ENCODE data around the gene ELF4.

The ELF4 gene

DNA sequence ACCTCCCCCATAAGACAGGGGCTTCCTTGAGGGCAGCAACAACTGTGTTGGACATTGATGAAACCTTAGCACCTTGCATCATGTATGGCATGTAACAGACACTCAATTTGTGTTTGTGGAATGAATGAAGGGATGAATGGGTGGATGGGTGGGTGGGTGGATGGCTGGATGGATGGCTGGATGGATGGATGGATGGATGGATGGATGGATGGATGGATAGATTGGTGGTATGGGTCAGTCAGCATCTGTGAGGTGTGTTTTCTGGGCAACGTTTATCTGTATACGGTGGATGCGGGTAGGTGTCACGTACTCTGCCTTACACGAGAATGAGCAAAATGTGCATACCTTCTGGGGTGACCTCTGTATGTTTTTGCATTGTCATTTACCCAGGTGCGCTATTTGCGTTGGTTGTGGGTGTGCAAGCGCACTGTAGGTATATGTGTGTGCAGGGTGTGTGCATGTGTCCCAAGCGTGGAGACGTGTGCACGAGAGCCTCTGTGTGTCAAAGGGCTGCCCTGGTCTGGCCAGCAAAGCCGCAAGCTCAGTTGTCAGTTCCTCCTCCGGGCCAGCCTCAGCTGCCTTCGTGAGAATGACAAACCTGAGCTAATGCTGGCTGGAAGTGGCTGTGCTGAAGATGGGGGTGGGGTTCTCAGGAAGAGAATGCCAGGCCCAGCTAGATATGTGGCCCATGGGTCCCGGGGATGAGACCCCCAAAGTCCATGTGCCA, 26.5 kb downstream of the ELF4 start:
- DNase-seq (ENCODE audit: low read depth) = no peak

DNA sequence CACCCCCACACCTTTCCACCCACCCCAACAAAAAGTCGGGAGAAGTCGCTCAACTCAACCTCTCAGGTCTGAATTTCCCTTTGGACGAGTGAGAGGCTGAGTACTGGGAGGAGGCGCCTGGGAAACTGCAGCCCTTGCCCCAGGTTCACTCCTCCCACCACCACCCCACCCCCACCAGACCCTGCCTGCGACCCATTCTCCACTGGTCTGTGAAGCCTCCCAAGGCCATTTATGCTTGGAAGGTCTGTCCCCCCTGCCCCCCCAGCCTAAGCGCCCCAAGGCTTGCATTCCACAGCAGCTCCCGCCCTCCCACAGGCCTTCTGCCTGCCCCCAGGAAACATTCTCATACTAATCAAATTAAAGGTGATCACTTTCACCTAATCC, 27.2 kb downstream of the ELF4 start:
- no peak for DNase-seq (ENCODE audit: low read depth)

DNA sequence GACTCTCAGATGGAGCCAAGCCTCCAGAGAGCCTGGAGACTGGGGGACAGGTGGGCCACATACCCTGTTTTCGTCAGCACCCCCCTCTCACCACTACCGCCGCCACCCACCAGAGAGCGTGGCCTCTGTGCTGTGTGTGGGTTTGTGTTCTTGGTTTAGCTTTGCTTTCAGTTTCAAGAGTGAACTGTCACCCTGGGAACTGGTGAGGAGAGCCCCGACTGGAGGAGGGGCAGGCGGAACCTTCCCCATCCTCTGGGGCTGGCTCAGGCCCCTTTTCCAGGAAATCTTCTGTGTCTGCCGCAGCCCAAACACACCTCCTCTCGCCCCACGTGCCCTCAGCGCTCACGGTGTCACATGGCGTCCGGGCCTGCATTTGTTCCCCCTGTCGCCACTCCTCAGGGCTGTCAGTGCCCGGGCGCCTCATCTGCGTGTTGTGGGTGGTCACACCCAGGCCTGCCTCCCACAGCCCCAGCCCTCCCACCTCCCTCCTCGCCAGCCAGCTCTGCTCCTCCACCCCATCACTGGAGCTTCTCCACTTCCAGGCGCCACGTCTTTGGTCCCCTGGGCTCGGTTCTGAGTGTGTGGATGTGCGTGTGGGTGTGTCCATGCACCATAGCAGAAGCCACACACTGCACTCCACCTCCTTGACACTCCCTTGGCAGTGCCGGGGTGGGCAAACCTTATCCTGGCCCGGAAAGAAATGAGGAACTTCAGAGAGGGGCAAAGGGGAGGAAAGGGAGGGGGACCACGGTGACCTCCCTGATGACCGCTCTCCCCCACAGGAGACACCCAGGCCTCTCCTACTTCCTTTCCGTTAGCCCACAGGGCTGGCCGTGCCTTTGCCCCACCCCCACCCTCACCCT, 27.8 kb downstream of the ELF4 start:
- DNase-seq (ENCODE audit: low read depth) = no peak

DNA sequence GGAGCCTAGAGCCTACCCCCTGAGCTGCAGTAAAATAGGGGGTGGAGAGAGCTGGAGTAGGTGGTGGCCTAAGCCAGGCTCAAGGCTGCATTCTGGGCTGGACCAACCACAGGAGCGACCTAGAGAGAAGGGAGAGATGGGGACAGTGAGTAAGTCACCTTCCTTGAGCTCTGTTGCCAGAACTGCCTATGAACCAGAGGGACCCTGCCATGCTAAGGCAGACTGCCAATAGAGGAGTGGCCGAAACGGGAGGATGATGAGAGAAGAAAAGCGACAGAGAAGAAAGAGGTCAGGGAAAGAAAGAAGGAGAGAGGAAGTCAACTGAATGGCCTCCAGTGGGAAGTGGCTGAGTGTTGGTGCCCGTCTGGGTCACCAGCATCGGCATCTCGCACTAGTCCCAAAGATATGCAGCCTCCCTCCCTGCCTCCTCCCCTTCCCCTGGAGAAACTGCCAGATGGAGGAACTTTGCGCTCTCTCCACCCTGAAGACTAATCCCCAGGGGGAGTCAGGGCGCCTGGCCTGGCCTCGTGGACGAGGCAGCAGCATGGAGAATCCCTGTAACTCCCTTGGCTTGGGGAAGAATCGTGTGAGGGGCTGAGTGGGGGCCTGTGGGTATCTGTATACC, 28.8 kb downstream of the ELF4 start:
- DNase-seq (ENCODE audit: low read depth) = no peak

DNA sequence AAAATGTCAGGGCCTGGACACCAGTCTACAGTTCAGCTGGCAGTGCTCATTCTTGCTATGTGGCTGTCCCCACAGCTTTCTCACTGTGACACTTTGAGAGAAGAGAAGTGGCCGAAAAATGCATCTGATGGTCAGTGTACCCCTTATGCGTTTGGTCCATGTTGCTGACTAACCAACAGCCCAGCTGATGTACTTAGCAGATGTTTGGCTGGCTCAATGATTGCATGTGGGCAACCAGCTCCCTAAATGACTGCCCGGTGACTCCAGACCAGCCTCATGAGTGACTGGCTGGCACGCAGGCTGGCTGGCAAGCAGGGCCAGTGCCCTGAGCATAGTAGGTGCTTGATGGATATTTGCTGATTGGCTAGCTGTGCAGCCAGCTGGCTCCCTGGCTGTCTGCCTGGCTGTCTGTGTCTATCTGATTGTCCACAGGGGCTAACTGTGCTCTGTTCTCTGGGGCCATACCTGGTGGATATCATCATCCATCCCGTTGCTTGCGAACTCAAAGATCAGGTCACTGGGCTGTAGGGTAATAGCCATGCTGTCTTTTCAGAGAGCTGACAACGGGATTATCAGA, 29.4 kb downstream of the ELF4 start:
- DNase-seq (ENCODE audit: low read depth) = no peak

DNA sequence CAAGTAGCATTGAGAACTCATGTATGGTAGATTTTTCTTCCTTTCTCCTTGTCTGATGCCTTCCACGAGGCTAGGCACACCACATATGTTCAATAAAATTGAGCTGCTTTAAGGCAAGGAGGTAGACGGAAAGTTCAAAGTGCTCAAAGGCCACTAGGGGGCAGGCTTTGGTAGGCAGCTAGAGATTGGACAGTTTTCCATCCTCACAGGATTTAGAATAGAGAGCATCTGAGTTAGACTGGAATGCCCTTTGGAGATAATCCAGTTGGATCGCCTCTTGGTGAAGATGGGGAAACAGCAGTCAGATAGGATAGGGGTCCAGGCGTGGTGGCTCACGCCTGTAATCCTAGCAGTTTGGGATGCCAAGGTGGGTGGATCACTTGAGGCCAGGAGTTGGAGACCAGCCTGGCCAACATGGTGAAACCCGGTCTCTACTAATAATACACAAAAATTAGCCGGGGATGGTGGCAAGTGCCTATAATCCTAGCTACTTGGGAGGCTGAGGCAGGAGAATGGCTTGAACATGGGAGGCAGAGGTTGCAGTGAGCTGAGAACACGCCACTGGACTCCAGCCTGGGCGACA, 30.4 kb downstream of the ELF4 start:
- peak; percentile 50 for DNase-seq (ENCODE audit: low read depth)

DNA sequence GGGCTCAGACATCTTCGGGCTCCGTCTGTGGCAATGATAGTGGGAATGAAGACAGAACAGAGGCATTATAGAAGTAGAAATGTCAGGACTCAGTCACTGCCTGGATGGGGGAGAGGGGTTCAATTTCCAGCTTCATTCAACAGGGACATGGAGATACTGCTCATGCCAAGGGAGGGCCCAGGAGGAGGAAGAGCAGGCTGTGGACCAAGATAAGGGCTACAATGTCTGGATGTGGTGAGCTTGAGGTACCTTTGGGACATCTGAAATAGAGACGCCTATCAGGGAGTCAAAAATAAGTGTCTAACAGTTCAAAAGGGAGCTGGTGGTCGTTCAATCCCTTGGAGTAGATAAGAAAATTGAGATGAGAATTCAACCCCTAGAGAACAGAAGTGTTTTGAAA, 34.5 kb downstream of the ELF4 start:
- no peak for DNase-seq (ENCODE audit: low read depth)

DNA sequence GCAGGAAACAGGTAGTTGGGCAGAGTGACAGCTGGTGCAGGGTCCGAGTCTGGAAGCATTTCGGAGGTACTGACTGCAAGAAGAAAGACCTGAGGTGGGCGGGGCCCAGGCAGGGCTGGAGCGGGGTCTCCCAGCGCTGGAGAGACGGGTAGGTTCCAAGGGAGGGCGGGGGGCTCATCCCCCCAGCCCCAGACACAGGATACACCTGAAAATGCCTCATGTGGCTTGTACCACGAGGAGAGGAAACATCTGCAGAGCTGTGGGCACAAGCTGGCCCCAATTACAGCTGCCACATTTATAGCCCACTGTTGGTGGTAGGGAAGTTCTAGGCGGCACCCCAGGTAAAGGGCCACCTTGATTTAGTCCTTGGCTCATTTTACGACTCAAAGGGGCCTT, 38.0 kb downstream of the ELF4 start:
- DNase-seq (ENCODE audit: low read depth) = no peak

DNA sequence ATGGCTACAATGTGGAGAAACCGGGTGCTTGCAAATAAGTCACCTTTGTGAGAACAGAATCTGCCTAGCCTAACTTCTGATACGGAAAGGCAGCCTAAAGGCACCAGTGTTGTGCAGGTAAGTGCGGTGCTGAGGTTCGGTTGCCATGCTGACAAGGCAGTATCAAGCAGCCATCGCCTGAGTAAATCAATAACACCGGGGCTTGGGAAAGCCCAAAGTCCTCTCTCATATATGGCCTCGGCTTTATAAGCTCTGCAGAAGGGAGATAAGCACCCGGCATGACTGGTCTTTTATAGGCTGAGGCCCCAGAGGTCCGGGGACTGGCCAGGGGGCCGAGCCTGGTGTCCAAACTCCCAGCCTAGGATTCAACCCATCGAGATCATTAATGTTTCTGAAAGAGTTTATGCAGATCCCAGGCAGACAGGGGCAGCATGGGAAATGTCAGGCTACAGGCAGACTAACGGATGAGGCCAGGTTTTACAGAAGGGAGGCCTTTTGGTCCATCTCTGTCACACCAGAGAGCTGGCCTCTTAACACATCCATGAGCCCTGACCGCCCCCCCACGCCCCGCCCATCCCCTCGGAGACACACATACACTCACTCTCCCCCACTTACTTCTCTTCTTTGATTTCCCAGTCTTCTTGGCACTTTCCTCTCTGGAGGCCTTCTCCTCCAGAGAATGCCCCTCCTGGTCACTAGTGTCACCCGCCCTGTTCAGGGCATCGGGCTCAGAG, 38.5 kb downstream of the ELF4 start:
- DNase-seq (ENCODE audit: low read depth) = no peak

DNA sequence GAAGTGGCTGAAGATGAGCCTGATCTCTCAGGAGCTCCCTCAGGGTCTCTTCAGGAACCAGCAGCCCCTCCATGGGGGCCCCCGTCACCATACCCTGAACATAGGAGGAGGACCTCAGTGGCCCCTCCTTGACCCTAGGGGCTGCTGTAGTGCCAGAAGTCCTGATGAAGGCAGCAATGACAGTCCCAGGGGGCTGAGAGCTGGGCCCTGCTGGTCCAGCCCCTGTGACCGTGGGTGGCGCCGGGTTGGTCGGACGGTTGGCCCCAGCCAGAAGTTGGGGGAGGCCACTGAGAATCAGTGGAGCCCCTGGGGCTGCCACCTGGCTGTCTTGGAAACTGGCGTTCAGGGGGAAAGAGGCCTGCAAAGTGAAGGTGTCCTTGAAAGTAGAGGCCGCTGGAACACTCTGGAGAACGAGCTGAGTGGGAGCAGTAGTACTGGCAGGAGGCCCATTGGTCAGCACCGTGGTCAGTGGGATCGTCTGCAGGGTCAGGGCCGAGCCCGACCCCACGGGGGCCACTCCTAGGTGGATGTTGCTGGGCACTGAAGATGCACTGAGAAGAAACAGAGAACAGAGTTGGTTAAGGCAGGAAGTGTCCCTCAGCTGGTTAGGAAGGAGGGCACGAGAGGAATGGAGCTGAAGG, 43.2 kb downstream of the ELF4 start:
- no peak for DNase-seq (ENCODE audit: low read depth)

DNA sequence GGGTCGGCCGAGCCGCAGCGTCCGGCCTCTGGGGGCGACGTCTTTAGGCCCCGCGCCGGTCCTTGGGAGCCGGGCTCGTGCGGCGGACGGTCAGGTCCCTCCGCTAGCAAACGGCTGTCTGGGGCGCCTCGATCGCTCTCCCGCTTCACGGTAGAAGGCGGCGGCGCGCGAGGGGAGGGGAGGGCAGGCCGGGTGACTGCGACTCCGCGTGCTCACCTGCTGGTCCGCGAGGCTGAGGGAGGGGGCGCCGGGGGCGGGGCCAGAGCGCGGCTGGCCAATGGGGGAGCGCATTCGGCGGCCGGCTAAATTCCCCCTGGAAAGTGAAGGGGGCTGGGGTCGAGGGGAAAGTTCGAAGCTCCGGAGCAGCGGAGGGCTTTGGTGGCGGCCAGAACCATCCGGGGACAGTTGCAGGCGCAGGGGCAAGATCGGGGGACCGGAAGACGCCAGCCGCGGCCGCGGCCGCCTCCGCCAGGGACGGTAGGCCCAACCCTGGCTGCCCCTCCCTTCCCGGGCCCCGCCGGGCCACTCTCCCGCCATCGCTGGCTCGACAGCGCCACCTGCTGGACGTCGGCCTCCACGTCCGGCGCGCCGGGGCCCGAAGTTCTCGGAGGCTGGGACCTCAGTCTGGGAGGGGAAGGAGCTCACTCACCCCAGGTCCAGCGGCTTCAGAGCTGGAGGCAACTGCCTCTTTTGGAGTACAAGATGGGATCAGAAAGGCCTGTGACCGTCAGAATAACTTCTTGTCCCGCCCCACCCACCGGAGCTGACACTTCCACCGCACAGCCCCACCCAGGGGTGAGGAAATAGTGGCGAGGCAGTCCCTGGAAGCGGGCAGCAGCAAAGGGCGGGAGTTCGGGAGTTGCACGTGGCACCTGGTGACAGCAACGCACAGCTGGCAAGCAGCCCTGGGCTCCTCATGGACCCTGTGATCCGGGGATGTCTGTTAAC, 49.9 kb downstream of the ELF4 start:
- no peak for DNase-seq (ENCODE audit: low read depth)

DNA sequence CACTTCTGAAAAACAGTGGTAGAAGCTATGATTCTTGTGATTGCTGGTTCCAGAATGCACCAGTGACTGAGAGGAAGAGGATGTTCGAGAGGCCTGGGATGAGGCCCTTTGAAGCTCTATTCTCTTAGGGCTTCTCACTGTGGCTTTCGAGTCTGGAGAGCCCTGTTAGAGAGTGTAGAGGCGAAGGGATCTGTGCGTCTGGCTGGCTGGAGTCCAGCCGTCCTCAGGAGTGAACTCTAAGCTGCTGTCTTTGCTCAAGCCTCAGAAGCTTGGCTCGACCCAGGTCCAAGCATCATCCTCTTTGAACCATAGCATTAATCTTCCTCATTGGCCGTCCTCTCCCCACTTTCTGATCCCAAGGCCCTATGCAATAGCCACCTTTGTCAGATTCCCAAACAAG, 51.6 kb downstream of the ELF4 start:
- DNase-seq (ENCODE audit: low read depth) = no peak

DNA sequence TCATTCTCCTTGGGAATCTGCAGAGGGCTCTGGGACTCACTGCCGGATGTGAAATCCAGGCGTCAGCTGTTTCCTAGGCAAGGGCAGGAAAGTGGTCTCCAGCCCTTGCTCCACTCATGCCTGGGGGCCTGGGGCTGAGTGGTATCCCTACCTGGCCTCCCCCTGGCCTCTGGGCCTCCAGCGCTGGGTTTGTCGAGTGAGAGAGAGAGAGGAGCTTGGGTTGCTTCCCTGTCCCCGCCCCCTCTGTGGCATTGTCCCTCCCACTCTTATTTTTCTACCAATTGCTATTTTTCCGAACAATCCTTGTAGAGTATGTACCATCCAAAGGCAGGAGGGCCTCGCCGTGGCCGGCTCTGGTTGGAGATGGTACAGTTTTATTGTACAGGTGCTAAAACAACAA, 53.1 kb downstream of the ELF4 start:
- DNase-seq (ENCODE audit: low read depth) = no peak

DNA sequence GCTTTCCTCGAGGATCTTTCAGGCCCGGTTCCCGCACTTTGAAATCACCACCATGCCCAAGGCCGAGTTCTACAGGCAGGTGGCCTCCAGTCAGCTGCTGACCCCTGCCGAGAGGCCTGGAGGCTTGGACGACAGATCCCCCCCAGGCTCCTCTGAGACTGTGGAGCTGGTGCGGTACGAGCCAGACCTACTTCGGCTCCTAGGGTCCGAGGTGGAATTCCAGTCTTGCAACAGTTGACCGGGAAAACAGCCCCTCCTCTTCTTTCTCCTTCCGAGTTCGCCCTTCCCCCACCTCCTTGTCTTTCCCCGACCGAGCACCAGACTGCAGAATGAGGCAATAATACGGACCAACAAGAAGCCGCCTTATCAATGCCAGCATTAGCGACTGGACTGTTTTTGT, 54.4 kb downstream of the ELF4 start:
- no peak for DNase-seq (ENCODE audit: low read depth)

DNA sequence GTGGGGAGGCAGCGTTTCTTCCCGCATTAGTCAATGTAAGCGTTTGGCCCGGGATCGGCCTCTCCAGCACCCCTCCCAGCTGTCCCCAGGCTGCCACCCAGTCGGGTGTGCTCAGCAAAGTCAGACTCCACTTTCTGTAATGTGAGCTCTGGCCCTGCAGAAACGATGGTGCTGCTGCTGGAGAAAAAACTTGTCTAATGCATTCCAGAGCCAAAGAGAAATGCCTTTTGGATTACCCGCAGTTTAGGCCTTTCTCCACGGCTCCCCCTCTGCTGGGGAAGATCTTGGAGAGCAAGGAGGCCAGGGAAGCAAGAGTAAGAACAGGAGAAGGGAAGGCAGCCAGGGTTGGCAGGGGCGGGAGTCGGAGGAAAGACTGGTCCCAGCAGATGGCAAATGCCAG, 55.2 kb downstream of the ELF4 start:
- peak; percentile 53 for DNase-seq (ENCODE audit: low read depth)

DNA sequence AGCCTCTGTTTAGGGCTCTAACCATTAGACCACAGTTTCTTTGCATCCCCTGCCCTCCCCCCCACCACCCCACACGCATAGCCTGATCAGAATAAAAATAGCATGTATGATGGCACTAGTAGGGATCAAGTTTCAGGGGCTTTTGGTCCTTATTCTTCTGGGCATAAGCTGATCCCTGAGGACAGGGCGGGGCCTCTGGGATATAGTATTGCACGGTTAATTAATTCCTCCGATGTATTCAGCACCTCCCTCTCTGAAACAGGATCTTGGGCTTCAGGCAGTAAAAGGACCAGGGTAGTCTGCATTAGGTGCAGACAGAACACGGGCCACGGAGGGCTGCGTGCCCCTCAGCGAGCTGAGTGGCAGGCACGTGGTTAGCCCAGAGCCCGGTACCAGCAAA, 57.1 kb downstream of the ELF4 start:
- no peak for DNase-seq (ENCODE audit: low read depth)

DNA sequence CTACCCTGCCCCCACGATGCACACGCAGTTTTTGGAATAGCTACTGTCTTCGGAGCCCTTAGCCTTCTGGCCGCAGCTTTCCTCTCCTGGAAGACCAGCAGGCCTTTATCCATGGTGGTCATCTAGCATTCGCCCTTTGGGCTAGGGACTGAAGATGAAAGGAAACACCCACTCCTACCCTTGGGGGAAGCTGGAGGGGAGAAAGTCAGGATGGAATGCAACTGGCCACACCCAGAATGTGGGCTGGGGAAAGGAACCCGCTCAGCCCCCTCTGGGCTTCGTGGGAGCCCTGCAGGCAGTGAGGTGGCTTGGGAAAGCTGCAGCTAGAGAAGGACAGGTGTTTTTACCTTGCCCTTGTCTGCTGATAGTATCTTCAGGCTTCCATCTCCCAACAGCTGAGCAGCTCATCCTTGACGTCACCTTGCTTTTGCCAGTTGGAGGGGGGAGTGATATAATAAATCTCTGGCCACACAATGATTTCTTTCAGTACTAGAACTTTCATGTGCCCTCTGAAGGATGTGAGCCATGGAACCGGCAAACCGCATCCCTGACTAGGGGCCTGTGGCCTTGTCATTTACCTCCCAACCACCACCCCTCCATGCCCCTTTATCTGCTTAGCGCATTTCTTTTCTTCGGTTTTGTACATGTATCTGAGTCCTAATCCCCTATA, 59.0 kb downstream of the ELF4 start:
- no peak for DNase-seq (ENCODE audit: low read depth)

DNA sequence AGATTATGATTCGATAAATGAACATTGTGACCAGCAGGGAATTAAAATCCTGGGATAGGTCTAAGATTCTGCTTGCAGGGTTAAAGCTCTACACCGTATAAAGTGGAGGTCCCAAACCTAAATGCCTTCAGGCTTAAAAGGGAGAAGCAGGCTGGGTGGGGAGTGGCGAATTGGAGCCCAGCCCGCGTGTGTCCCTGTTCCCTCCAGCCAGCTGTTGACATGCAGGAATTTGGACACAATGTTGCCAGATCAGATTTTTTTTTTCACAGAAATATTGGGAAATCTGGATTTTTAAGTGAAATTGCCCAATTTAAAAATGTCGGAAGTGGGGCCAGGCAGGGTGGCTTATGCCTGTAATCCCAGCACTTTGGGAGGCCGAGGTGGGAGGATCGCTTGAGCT, 60.5 kb downstream of the ELF4 start:
- no peak for DNase-seq (ENCODE audit: low read depth)

DNA sequence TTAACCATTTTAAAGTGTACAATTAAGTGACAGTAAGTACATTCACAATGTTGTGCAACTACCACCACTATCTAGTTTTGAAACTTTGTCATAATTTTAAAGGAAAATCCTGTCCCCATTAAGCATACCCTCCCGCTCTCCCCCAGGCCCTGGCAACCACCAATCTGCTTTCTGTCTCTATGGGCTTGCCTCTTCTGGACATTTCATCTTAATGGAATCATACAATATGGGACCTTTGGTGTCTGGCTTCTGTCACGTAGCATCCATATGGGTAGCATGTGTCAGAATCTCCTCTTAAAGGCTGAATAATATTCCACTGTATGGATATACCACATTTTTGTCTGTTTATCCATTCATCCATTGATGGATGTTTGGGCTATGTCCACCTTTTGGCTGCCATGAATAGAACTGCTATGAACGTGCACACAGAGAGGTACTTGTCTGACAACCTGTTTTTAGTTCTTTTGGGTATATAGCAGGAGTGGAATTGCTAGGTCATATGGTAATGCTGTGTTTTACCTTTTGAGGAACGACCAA, 61.5 kb downstream of the ELF4 start:
- DNase-seq (ENCODE audit: low read depth) = no peak
